ENCODE data around the gene CHRND. TPM values are rescaled to one million over a fixed set of nuclear protein-coding genes. Genes with fewer than 3 reads are reported as not detected.

CHRND gene
- not detected in 3 replicates for polyA plus RNA-seq
- polyA plus RNA-seq (2011; ENCODE audit: low read depth), result not detected
- not detected in 2 replicates for polyA plus RNA-seq (2011; cell fraction: cytosol; rRNA removed)
- not detected in 2 replicates for polyA plus RNA-seq (2011; cell fraction: nucleus; rRNA removed)
- polyA plus RNA-seq (2012; ENCODE audit: low replicate concordance), result not detected in 2 replicates
- not detected in 3 replicates for polyA minus RNA-seq
- not detected for polyA minus RNA-seq (2011; cell fraction: cytosol; rRNA and poly(A)+ RNA removed)
- polyA minus RNA-seq (2011; cell fraction: nucleus; rRNA and poly(A)+ RNA removed), result not detected in 2 replicates

DNA sequence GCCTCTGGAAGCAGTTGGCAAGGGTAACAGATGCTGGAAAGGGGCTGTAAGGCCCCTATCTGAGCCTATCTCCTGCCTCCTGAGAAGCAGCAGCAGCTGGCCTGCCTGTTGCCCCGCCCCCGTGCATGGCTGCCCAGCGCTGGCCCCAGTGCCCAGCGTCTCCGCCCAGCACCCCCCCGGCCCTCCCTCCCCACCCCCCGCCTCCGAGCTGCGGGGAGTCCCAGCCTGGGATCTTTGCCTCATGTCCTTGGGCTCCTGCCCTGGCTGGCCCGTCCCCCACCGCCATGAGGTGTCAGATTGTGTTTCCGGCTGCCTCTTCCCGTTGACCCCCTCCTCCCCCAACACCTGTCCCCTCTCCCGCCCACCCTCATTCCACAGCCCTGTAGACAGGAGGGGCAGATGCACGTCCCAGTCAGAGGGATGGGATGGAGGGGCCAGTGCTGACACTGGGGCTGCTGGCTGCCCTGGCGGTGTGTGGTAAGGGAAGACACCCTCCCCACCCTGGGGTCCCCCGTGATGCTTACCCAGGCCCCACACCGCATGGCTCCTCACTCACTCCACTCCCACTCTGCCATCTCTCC lies at the start of gene CHRND:
Gene CHRND (plus strand): TSS at position 370 of the 581 bp plus-strand sequence. CDS start 56 bp downstream, at position 426.
- no peaks in the 10 kb centered on the region for H4K20me1 ChIP-seq (ENCODE audit: control insufficient read depth, extremely low read depth, insufficient read depth, low read length)
- H3K4me3 ChIP-seq (ENCODE audit: control insufficient read depth in 2 of 3, extremely low read depth in 1 of 3, insufficient read depth in 2 of 3, low read depth in 1 of 3, low read length in 3 of 3), result no peak within 1 kb of the TSS
- no peak within 1 kb of the TSS for H3K4me2 ChIP-seq (ENCODE audit: control insufficient read depth, extremely low read depth, insufficient read depth, low read depth, low read length)
- no peak for DNase-seq (ENCODE audit: low read depth, low spot score)
- H2AFZ ChIP-seq (ENCODE audit: control insufficient read depth, low read length), result no peak within 1 kb of the TSS
- TF ChIP-seq EZH2 (IDR thresholded peaks at IDR 0.05; ENCODE audit: low read length), result no peak
- TF ChIP-seq, protein P1, sequence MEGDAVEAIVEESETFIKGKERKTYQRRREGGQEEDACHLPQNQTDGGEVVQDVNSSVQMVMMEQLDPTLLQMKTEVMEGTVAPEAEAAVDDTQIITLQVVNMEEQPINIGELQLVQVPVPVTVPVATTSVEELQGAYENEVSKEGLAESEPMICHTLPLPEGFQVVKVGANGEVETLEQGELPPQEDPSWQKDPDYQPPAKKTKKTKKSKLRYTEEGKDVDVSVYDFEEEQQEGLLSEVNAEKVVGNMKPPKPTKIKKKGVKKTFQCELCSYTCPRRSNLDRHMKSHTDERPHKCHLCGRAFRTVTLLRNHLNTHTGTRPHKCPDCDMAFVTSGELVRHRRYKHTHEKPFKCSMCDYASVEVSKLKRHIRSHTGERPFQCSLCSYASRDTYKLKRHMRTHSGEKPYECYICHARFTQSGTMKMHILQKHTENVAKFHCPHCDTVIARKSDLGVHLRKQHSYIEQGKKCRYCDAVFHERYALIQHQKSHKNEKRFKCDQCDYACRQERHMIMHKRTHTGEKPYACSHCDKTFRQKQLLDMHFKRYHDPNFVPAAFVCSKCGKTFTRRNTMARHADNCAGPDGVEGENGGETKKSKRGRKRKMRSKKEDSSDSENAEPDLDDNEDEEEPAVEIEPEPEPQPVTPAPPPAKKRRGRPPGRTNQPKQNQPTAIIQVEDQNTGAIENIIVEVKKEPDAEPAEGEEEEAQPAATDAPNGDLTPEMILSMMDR (optimal IDR thresholded peaks at IDR 0.05 in 1 of 3, IDR thresholded peaks at IDR 0.05 in 1 of 3, conservative IDR thresholded peaks at IDR 0.05 in 1 of 3; ENCODE audit: extremely low read depth in 1 of 3, insufficient read depth in 2 of 3, low read length in 3 of 3), result no peak
- no peaks in the 10 kb centered on the region for H3K9me1 ChIP-seq (ENCODE audit: control insufficient read depth, extremely low read depth, insufficient read depth, low read length)
- FAIRE-seq, result no peak
- H3K79me2 ChIP-seq (ENCODE audit: control insufficient read depth, insufficient read depth, low read length), result no peaks in the 10 kb centered on the region
- H3K9me3 ChIP-seq (ENCODE audit: control insufficient read depth, low read depth, low read length), result no peaks in the 10 kb centered on the region
- H3K27me3 ChIP-seq (ENCODE audit: control insufficient read depth, extremely low read depth, insufficient read depth, low read length), result peaks cover 42% of the 10 kb centered on the region
- H3K9ac ChIP-seq (ENCODE audit: control insufficient read depth, extremely low read depth, insufficient read depth, low read length), result no peak within 1 kb of the TSS
- no peak within 1 kb of the TSS for H3K27ac ChIP-seq (ENCODE audit: control insufficient read depth, insufficient read depth, low read length)
- dilution Hi-C loops (cut with MboI; ENCODE audit: extremely low pct_ligation_motif_present, low sequenced_read_pairs), result no loop called here
- H3K36me3 ChIP-seq (ENCODE audit: control insufficient read depth in 2 of 2, extremely low read depth in 1 of 2, insufficient read depth in 2 of 2, low read length in 2 of 2), result no peaks in the 10 kb centered on the region
- H3K4me1 ChIP-seq (ENCODE audit: control insufficient read depth, extremely low read depth, insufficient read depth, low read length), result no peaks in the 10 kb centered on the region

DNA sequence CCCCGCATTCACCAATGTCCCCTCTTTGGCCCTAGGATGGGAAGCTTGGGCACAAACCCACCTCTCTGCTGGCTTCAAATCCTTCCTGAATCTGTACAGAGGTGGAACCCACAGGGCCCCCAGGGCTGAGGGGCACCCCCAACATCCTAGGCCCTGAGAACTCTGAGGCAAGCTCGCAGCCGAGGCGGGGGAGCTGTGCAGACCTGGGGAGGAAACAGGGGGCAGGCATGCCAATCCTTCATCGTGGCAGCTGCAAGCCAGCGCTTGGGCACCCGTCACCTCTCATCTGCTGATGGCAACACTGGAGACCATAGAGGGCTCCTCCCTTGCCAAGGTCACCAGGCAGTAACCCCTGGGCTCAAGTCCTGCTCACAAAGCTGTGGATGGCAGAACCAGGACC lies 49.2 kb upstream of the CHRND start:
- H2AFZ ChIP-seq (ENCODE audit: control insufficient read depth, low read length), result no peak overlapping the region
- no peak for FAIRE-seq
- H3K27me3 ChIP-seq (ENCODE audit: control insufficient read depth, extremely low read depth, insufficient read depth, low read length), result peaks cover 20% of the 10 kb centered on the region
- no peak overlapping the region for H3K9ac ChIP-seq (ENCODE audit: control insufficient read depth, extremely low read depth, insufficient read depth, low read length)
- no peaks in the 10 kb centered on the region for H3K79me2 ChIP-seq (ENCODE audit: control insufficient read depth, insufficient read depth, low read length)
- dilution Hi-C loops (cut with MboI; ENCODE audit: extremely low pct_ligation_motif_present, low sequenced_read_pairs), result no loop called here
- no peaks in the 10 kb centered on the region for H3K9me1 ChIP-seq (ENCODE audit: control insufficient read depth, extremely low read depth, insufficient read depth, low read length)
- H3K27ac ChIP-seq (ENCODE audit: control insufficient read depth, insufficient read depth, low read length), result no peak overlapping the region
- H3K36me3 ChIP-seq (ENCODE audit: control insufficient read depth in 2 of 2, extremely low read depth in 1 of 2, insufficient read depth in 2 of 2, low read length in 2 of 2), result no peaks in the 10 kb centered on the region
- TF ChIP-seq, protein P1 (optimal IDR thresholded peaks at IDR 0.05 in 1 of 3, IDR thresholded peaks at IDR 0.05 in 1 of 3, conservative IDR thresholded peaks at IDR 0.05 in 1 of 3; ENCODE audit: extremely low read depth in 1 of 3, insufficient read depth in 2 of 3, low read length in 3 of 3), result no peak
- TF ChIP-seq EZH2 (IDR thresholded peaks at IDR 0.05; ENCODE audit: low read length), result no peak
- H3K4me2 ChIP-seq (ENCODE audit: control insufficient read depth, extremely low read depth, insufficient read depth, low read depth, low read length), result no peak overlapping the region
- H3K4me1 ChIP-seq (ENCODE audit: control insufficient read depth, extremely low read depth, insufficient read depth, low read length), result no peaks in the 10 kb centered on the region
- no peaks in the 10 kb centered on the region for H4K20me1 ChIP-seq (ENCODE audit: control insufficient read depth, extremely low read depth, insufficient read depth, low read length)
- DNase-seq (ENCODE audit: low read depth, low spot score), result no peak
- no peak overlapping the region for H3K4me3 ChIP-seq (ENCODE audit: control insufficient read depth in 2 of 3, extremely low read depth in 1 of 3, insufficient read depth in 2 of 3, low read depth in 1 of 3, low read length in 3 of 3)
- no peaks in the 10 kb centered on the region for H3K9me3 ChIP-seq (ENCODE audit: control insufficient read depth, low read depth, low read length)

All from keratinocyte (primary cell).